D721Med (cell line): ENCODE results near the gene TARBP2.
A peak's percentile ranks its signal among the peaks of the same experiment; 100 is the strongest.
"Not testable (repeated sequence)": the region's sequence is repeated elsewhere in the genome, so short reads cannot be mapped to it uniquely, and the experiment has no call there.

ENCODE experiments used
- DNase-seq: peaks from one replicate; pipeline ENCODE4 v3.0.0; 2011; ENCODE audit warnings: low spot score; ENCODE audit not compliant: insufficient read length
- FAIRE-seq: peaks from 2 replicates; lab custom pipeline; 2011; peaks lifted over from hg19 to GRCh38; lab: Jason Lieb, UNC
- TF ChIP-seq, protein P1 (sequence below): IDR thresholded peaks from 2 replicates; pipeline ENCODE4 v1.5.1; 2012; ENCODE audit warnings: mild to moderate bottlenecking, control low read depth; ENCODE audit not compliant: insufficient read depth; ENCODE audit errors: missing control alignments

The TARBP2 gene

GRCh38 chr12:53532021-53532420, 30.9 kb downstream of the TARBP2 start:
- FAIRE-seq (no peak), DNase-seq (no peak)
- TF ChIP-seq, protein P1, sequence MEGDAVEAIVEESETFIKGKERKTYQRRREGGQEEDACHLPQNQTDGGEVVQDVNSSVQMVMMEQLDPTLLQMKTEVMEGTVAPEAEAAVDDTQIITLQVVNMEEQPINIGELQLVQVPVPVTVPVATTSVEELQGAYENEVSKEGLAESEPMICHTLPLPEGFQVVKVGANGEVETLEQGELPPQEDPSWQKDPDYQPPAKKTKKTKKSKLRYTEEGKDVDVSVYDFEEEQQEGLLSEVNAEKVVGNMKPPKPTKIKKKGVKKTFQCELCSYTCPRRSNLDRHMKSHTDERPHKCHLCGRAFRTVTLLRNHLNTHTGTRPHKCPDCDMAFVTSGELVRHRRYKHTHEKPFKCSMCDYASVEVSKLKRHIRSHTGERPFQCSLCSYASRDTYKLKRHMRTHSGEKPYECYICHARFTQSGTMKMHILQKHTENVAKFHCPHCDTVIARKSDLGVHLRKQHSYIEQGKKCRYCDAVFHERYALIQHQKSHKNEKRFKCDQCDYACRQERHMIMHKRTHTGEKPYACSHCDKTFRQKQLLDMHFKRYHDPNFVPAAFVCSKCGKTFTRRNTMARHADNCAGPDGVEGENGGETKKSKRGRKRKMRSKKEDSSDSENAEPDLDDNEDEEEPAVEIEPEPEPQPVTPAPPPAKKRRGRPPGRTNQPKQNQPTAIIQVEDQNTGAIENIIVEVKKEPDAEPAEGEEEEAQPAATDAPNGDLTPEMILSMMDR = no peak

DNA sequence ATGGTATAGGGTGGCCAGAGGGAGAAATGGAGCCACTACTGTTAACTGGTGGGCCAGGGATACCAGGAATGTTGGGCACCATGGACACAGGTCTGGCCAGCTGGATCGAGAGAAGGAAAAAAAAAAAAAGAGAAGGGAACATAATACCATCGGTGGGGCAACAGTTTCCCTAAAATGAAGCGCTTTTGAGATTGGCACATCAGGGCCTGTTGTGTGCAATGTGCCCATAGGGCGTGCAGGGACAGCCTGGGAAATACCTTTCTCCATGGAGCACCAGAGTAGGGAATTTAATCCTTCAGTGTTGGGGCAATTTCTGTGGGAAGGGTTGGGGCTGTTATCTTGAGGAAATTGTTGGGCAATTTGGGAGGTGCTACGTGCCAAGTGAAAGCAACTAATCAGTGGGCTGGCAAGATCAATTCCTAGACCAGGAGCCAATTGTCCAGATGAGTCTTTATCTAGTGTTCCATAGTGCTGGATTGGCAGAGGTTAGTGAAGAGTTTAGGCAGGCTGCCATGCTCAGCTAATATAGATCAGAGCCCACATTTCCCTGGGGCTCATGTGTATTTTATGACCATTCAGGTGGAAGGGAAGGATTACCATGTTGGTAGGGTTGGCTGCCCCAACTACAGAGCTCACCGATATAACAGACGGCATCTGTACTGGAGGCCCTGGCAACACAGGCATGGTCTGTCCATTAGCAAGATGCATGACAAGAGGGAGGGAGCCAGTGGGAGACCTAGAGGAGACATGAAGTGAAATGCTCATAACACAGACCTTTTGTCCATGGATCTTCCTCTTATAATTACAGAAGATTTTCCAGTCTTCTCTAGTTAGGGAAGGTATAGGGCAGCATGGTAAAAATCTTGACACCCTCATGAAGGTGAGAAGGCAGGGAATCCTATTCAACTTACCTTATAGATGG, 31.7 kb downstream of the TARBP2 start:
- no peak for DNase-seq
- TF ChIP-seq, protein P1 = no peak
- no peak for FAIRE-seq

DNA sequence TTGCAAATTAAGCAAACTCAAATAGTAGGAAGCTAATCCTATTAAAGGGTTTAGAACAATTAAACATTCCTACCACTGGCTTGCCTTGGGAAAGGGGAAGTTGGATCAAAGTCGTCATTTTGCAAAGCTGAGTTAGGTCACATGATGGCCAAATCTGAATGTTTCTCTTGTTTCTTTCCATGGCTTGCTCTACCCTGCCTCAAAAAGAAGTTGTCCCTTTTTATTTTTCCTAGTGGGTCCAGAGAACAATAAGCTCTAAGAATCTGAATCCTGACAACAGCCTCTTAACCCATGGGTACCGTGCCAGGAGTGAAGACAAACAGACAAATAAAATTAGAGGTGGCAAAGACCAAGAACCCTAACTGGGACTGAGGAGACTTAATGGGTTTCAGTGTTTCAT, 32.4 kb downstream of the TARBP2 start:
- DNase-seq (no peak), FAIRE-seq (no peak)
- TF ChIP-seq, protein P1 = no peak

DNA sequence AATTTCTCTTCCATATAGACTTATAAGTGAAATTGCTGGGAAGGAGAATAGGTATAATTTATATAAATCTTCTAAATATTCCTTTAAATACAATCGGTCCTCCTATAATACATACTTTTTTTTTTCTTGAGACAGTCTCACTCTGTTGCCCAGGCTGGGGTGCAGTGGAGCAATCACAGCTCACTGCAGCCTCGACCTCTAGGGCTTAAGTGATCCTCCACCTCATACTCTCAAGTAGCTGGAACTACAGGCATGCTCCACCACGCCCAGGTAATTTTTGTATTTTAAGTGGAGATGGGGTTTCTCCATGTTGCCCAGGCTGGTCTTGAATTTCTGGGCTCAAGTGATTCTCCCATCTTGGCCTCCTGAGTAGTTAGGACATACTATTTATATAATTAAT, 35.9 kb downstream of the TARBP2 start:
- FAIRE-seq = no peak
- TF ChIP-seq, protein P1 = no peak

GRCh38 chr12:53538209-53538689, 37.2 kb downstream of the TARBP2 start:
- DNase-seq (no peak), FAIRE-seq (no peak)
- TF ChIP-seq, protein P1 = no peak

More for the DNA sequence above, 35.9 kb downstream of the TARBP2 start:
- DNase-seq = no peak

- DNase-seq (no peak), FAIRE-seq (no peak)
- TF ChIP-seq, protein P1 = no peak
Observed at GRCh38 chr12:53539526-53539925, 38.4 kb downstream of the TARBP2 start.

- TF ChIP-seq, protein P1 = peak; percentile 73
- DNase-seq (no peak), FAIRE-seq (no peak)
Observed at GRCh38 chr12:53543539-53543938, 42.5 kb downstream of the TARBP2 start.

DNA sequence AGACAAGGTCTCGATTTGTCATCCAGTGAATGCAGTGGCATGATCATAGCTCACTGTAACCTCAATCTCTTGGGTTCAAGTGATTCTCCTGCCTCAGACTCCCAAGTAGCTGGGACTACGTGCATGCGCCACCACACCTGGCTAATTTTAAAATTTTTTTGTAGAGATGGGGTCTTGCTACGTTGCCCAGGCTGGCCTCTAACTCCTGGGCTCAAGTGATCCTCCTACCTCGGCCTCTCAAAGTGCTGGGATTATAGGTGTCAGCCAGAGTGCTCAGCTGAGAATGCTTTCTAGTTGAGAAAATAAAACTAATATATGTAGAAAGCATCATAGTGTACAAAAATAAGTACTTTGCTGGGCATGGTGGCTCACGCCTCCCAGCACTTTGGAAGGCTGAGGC, 47.3 kb downstream of the TARBP2 start:
- DNase-seq = not testable (repeated sequence)

DNA sequence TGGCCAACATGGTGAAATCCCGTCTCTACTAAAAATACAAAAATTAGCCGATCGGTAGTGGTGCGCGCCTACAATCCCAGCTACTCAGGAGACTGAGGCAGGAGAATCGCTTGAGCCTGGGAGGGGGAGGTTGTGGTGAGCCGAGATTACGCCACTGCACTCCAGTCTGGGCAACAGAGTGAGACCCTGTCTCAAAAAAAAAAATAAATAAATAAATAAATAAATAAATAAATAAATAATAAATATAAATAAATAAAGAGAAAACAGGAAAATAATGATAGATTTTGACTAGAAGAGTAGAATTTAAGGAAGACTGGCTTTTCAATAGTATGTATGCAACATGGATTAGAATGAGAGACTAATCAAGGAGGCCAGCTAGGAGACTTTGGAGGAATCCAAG, 49.0 kb downstream of the TARBP2 start:
- not testable (repeated sequence) for FAIRE-seq, DNase-seq

More for the DNA sequence above, 47.3 kb downstream of the TARBP2 start:
- not testable (repeated sequence) for FAIRE-seq
